RPMI7951 (cell line): ENCODE results near the gene ROCK2. TPM values are rescaled to one million over a fixed set of nuclear protein-coding genes. Genes with fewer than 3 reads are reported as not detected.
"Not testable (repeated sequence)": the region's sequence is repeated elsewhere in the genome, so short reads cannot be mapped to it uniquely, and the experiment has no call there.

ENCODE experiments used
- DNase-seq: peaks from one replicate; pipeline ENCODE4 v3.0.0-alpha.2; 2012; ENCODE audit warnings: low read depth
- total RNA-seq: library from RNA; depleted of rRNA; stranded (reverse); fragments of >200 nt; shearing (Covaris generic); gene quantifications from 2 replicates; pipeline ENCODE4 v1.2.3, GENCODE V29; 2014

ROCK2 gene
- total RNA-seq, 1 experiment from 2014 or later, result 45.4 TPM

DNA sequence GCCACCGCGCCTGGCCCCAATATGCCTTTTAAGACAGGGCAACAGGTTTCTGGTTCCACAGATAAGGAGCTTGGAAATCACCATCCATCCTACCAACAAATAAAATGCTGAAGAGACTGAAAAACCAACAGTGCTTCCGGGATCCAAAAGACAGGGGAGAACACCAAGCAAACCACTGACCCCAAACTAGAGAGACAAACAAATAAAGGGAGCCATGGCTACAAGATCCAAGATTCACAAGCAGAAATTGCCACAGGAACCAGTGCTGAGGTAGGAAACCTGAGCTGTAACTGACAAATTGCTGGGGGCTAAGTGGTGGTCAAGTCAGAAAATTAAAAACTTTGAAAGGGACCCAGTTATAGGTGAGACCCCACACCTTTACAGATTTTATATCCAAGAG lies 76.5 kb downstream of the ROCK2 start:
- no peak for DNase-seq

DNA sequence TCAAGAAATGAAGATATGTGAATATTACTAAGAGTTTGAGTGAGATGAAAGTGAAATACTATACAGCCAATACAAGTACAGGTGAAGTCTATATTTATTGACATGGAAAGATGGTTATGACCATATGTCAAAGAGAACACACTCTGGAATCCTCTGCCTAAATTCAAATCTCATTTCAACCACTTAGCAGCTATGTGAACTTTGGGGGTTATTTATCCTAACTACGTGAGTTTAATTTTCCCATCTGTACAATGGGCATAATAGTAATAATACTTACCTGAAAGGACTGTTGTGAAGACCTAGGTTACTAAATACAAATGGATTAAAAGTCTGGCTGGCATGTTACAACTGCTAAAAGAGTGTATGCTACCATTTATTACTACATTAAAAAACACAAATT lies 79.6 kb downstream of the ROCK2 start:
- DNase-seq, result no peak

DNA sequence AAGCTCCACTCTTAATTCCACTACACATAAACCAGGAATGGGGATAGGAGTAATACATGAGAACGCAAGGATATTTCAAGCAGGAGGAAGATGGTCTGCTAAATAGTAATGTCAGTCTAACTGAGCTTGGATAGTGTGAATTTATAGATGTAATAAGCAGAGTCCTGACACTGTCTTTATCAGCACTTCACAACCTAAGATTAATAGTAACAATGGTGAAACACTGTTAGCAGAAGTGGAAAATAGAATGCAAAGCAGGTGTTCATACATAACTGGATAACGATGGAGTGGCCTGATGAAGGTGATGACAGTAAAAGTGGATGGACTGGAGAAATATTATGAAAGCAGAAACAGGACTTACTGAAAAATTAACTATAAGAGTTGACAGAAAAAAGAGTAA lies 80.4 kb downstream of the ROCK2 start:
- DNase-seq, result no peak

DNA sequence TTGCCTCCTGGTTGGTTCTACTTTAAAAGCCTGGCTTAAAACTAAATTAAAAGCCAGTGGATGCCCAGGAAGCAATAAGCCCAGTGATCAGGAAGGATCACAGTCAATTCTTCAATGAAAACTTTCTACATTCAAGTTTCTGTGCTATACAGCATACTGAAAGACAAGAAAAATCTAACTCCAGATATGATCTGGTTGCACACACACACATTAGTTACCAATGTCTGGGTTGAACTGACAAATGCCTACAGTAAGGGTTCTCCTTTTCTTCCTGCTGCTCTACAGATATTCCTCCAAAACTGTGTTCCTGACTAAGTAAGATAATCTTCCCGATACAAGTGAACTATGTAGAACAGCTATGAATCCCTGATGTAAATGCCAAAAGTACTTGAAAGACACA lies 81.3 kb downstream of the ROCK2 start:
- no peak for DNase-seq

DNA sequence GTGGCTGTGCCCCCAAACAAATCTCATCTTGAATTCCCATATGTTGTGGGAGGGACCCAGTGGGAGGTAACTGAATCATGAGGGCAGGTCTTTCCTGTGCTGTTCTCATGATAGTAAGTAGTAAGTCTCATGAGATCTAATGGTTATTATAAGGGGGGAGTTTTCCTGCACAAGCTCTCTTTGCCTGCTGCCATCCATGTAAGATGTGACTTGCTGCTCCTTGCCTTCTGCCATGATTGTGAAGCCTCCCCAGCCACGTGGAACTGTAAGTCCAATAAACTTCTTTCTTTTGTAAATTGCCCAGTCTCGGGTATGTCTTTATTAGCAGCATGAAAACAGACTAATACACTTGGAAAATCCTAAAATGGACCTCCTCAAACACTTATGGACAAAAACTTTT lies 82.0 kb downstream of the ROCK2 start:
- DNase-seq, result not testable (repeated sequence)

DNA sequence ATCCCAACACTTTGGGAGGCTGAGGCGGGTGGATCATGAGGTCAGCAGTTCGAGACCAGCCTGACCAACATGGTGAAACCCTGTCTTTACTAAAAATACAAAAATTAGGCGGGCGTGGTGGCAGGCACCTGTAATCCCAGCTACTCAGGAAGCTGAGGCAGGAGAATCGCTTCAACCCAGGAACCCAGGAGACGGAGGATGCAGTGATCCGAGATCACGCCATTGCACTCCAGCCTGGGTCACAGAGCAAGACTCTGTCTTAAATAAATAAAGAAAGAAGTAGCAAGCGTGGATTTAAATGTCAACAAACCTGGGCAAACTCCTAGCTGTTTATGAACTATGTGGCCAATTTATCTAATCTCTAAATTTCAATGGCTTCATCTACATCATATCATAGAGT lies 82.9 kb downstream of the ROCK2 start:
- not testable (repeated sequence) for DNase-seq

DNA sequence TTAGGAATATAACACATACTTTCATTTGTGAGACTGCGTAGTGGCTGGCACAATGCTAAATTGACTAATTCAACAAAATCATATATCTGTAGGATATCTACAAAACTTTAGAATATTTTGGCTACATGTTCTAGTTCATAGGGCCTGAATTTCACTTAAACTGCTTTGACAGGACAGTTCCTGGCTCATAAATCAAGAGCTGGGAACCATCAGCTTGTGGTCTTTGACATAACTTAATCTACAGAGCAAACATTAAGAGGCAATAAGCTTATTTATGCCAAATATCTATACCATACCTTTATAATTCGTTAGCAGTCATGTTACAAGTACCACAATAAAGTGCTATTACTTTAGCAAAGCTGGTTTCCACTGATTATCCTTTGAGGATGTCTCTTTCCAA lies 83.5 kb downstream of the ROCK2 start:
- no peak for DNase-seq

DNA sequence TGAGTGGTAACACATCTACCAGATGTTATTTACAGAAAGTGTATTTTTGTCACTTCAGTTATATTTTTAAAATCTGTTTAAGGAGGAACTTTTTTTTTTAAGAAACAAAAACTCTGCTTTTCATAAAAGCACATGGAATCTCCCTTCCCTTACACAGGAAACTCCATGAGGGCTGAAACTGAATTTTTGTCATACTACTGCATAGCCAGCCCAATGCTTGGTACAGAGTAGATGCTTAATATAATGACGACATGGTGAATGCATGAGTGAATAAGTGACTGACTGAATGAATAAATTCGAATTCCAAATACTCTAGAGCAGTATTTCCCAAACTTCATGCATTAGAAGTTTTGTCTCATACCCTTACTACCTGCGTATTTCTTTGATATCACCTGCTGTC lies 86.5 kb downstream of the ROCK2 start:
- no peak for DNase-seq

DNA sequence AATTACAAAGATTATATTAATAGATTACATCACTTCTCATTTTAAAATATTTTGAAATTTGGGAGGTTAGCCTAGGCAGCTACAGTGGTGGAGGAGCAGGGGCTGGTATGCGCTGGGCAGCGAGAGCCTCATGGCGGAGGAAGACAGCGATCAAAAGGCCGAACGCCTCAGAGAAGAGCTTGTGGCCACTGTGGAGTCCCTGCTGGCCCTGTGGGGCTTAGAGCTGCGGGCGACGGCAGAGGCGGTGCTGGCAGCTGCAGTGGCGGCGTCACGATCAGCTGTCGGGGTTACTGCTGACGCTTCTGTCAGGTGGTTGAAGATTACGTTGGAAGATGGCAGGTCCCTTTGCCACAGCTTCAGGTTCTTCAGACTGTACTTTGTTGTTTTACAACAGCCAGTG lies 87.4 kb downstream of the ROCK2 start:
- DNase-seq, result no peak

DNA sequence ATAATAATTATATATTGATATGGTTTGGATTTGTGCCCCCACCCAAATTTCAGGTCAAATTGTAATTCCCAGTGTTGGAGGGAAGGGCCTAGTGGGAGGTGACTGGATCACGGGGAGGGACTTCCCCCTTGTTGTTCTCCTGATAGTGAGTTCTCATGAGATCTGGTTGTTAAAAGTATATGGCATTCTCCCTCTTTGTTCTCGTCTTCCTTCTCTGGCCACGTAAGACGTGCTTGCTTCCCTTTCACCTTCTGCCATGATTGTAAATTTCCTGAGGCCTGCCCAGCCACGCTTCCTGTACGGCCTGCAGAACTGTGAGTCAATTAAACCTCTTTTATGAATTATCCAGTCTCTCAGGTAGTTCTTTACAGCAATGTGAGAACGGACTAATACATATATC lies 88.3 kb downstream of the ROCK2 start:
- DNase-seq, result no peak

DNA sequence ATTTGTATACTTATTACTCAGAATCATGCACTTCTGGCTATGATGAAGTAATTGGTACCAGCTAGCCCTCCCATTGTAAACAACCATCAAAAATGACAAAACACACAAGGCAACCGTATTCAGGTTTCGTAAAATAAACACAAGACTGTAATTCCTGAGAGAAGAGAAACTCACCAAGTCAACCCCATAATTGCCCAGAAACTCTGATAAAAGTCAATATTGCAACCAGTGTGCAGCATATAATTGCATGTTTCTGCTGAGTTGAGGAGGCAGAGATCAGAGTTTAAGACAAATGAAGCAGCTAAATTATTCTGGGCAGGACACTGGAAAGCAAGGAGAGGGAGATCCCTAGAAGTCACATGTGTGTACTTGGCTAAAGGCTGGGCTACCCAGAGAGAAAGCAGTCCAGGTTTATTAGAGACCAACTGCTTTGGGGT lies 90.3 kb downstream of the ROCK2 start:
- no peak for DNase-seq

DNA sequence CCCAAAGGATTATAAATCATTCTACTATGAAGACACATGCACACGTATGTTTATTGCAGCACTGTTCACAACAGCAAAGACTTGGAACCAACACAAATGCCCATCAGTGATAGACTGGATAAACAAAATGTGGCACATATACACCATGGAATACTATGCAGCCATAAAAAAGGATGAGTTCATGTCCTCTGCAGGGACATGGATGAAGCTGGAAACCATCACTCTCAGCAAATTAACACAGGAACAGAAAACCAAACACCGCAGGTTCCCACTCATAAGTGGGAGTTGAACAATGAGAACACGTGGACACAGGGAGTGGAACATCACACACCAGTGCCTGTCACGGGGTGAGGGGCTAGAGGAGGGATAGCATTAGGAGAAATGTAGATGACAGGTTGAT lies 92.0 kb downstream of the ROCK2 start:
- not testable (repeated sequence) for DNase-seq

DNA sequence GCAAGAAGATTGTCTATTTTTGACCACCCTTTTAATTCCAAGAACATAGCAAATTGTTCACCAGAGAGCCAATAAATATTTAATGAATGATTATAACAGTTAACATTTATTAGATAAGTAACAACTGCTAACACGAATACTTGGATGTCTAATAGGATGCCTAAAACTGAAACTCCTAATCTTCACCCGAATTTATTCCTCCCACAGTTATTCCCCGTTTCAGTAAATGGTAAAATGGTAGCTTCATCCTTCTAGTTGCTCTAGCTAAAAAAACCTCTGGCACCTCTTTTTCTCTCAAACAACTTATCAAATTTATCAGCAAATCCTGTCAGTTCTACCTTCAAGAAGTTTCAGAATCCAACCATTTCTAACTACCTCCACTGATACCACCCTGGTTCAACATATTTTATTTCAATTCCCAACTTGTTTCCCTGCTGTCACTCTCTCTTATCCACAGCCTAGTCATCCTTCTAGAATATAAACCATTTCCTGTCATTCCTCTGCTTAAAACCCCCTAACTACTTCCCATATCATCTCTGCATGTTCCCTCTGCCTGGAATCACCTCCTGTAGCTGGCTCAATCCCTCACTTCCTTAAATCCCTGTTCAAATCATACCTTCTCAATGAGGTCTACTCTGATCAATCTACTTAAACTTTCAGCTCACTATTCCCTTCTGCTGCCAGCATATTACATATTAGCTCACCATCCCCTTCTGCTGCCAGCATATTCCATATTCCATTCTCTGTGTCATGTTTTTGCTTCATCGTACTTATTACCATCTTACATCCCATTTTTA lies 93.8 kb downstream of the ROCK2 start:
- DNase-seq, result no peak

DNA sequence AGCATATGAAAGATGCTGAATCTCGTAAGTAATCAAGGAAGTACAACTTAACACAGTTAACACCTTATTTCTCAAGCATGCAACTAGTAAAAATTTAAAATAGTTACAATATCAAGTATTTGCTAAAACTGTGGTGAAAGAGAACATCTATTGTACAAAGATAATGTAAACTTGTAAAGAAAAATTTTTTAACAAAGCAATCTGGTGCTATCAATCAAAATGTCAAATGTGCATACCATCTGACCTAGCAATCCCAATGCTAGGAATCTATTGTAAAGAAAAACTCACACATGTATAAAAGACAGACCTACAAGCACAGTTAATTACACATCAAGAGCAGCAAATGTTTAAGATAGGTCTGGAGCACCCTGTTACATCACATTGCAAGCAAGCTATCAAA lies 99.1 kb downstream of the ROCK2 start:
- no peak for DNase-seq

DNA sequence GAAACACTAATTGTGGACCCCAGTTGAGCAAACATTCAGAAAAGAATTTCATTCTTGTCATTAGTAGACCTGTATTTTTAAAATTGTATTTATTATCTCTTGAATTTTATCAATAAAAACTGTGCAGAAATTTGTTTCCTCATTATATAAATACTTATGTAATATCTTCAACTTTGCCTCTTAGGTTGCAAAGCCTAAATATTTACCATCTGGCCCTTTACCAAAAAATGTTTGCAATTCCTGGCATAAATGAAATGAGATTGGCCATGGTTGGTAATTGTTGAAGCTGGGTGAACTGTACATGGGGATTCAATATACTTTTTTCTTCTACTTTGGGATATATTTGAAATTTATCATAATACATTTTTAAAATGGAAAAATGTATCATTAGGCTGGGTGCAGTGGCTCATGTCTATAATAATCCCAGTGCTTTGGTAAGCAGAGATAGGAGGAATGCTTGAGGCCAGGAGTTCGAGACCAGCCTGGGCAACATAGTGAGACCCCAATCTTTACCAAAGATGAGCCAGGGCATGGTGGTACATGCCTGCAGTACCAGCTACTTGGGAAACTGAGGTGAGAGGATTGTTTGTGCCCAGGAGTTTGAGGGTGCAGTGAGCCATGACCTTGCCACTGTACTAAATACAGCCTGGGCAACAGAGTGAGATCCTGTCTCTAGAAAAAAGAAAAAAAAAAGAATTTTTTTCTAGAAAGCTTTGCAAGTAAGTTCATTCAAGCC lies 100.2 kb downstream of the ROCK2 start:
- DNase-seq, result no peak

DNA sequence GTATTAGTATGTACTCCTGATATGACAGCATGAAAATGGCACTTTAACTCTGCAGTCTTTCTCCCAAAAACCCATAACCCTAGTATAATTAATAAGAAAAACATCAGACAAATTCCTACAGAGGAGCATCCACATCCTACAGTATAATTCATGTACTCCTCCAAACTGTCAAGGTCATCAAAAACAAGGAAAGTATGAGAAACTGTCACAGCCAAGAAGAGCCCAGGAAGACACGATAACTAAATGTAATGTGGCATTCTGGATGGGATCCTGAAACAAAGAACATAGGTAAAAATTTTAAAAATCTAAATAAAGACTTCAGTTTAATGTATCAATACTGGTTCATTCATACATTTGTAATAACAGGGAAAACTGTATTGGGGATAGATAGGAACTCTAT lies 100.9 kb downstream of the ROCK2 start:
- no peak for DNase-seq

DNA sequence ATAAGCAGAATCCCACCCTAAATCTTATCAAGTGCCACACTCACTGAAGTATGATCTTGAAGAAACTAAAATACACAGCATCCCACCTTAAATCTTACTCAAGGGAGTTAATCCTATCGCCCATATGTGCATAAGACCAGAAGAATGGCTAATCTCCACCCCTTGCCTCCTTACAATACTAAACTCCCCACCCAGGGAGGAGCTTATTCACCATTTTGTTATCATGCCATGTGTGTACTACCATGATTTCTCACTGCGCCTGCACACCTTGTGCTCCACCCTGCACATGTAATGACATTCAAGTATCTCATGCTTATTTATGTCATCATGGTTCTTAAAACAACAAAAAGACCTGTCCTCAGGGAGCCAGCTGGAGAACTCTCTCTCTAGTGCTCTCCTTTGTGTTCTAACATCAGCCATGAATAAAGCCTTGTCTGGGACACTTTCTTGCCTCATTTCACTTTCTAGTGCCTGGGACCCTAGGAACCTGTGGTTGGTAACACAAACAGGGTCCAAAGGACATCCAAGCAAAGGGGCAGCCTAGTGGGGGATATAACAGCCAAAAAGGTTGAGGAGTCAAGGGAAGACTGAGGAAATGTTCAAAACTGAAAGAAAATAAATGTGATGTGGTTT lies 101.8 kb downstream of the ROCK2 start:
- no peak for DNase-seq

DNA sequence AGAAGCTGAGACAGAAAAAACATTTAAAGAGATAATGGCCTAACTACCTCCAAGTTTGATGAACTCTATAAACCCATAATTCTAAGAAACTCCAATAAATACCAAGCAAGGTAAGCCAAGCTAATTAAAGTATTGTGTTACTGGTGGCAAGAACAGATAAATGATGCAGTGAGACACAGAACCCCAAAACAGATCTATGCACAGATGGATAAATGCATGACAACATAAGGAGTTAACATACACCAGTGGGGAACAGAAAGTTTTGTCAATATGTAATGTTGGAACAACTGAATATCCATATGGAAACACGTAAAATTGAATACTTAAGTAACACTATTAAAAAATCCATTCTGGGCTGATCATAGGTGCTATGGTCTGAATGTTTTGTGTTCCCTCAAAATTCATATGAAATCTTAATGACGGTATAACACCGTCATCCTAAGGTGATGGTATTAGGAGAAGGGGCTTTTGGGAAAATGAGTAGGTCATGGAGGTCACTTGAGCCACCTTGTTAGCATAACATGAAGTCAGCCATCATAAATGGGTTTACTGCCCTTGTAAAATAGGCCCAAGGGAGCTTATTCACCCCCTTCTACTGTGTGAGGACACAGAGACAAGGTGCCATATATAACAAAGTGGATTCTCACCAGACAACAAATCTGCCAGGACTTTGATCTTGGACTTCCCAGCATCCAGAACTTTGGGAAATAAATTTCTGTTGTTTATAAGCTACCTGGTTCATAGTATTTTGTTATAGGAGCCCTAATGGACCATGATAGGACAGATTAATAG lies 102.8 kb downstream of the ROCK2 start:
- DNase-seq, result no peak

DNA sequence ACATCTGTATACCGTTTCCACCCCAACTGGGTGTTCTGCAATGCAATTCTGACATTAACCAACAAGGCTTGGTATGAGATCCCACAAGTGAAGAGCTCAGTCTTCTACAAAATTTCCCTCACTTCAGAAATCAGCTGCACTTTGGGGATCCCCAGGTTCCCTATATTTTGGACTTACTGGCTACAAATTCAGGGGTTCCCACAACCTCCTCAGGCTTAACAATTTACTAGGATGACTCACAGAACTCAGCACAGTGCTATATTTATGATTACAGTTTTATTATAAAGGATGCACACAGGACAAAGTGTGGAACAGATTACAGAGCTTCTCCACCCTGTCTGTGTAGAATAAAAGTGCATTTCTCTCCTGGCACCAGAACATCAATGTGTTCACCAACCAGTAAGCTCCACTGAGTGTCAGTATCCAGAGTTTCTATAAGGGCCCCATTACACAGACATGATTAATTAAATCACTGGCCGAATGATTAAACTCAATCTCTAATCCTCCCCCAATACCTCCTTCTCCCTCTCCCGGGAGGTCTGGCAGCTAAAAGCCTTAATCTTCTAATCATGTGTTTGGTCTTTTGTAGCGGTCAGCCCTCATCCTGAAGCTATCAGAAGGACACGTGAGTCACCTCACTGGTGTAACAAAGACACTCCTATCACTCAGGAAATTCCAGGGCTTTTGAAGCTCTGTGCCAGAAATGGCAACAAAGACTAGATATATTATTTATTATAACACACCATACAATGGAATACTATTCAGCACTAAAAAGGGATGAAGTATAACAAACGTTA lies 104.6 kb downstream of the ROCK2 start:
- DNase-seq, result peak; percentile 68

DNA sequence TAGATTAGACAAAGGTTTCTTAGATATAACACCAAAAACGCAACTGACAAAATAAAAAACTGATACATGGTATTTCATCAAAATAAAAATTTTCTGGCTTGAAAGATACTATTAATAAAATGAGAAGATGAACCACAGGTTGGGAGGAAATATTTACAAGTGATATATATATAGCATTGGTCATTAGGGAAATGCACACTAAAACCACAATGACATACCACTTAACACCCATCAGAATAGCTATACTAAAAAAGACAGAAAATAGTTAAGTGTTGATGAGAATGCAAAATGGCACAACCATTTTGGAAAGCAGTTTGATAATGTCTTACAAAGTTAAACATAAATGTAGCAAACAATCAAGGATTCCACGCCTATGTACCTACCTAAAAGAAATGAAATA lies 105.3 kb downstream of the ROCK2 start:
- no peak for DNase-seq

DNA sequence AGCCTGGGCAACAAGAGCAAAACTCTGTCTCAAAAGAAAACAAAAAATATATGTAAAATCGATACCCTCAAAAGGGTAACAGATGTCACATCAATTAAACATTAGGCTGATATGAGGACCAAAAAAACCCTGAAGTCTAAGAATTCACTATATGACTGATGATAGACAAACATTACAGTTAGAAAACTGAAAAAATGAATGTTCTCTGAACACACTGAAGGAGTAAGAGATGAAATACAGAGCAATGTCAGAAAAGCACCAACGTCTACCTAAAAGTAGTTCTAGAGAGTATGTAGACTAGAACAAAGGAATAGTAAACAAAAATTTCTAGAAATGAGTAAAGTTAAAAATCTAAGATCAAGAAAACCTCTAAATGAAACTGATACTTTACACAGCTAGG lies 107.3 kb downstream of the ROCK2 start:
- no peak for DNase-seq
